SIG-M5 (cell line): Measurements from ENCODE around the gene CYB5D1.

Source experiments
- DNase-seq: peaks from one replicate; lab custom pipeline; 2025; lab: John Stamatoyannopoulos, UW

Gene CYB5D1

GRCh38 chr17:7844292-7845154 lies 13.3 kb upstream of the CYB5D1 start:
- DNase-seq = peak; percentile 77

- DNase-seq = no peak
Observed at GRCh38 chr17:7845359-7846062, 12.3 kb upstream of the CYB5D1 start.

GRCh38 chr17:7846063-7846735 lies 11.6 kb upstream of the CYB5D1 start:
- DNase-seq = no peak

- no peak for DNase-seq
Observed at GRCh38 chr17:7846765-7847661, 10.8 kb upstream of the CYB5D1 start.

GRCh38 chr17:7848131-7848579 lies 9.6 kb upstream of the CYB5D1 start:
- DNase-seq = no peak

GRCh38 chr17:7848739-7849129 lies 9.1 kb upstream of the CYB5D1 start:
- no peak for DNase-seq

GRCh38 chr17:7849130-7849750 lies 8.6 kb upstream of the CYB5D1 start:
- DNase-seq = no peak

GRCh38 chr17:7849751-7850504 lies 7.9 kb upstream of the CYB5D1 start:
- no peak for DNase-seq

- no peak for DNase-seq
Observed at GRCh38 chr17:7850701-7851437, 6.9 kb upstream of the CYB5D1 start.

GRCh38 chr17:7851438-7852261 lies 6.2 kb upstream of the CYB5D1 start:
- no peak for DNase-seq

- DNase-seq = no peak
Observed at GRCh38 chr17:7852262-7852670, 5.5 kb upstream of the CYB5D1 start.

GRCh38 chr17:7852919-7853690 lies 4.7 kb upstream of the CYB5D1 start:
- DNase-seq = no peak

GRCh38 chr17:7853691-7854038 lies 4.1 kb upstream of the CYB5D1 start:
- DNase-seq = no peak

GRCh38 chr17:7854078-7854777 lies 3.6 kb upstream of the CYB5D1 start:
- no peak for DNase-seq

GRCh38 chr17:7854851-7855659 lies 2.7 kb upstream of the CYB5D1 start, which contains the start of gene TMEM88:
Gene TMEM88 (plus strand): TSS chr17:7855066. CDS start chr17:7855075, 9 bp downstream.
- DNase-seq = no peak

GRCh38 chr17:7855660-7856010 lies 2.2 kb upstream of the CYB5D1 start:
- DNase-seq = no peak
